CD4-positive, alpha-beta T cell treated with Interleukin-21 for 1 hour (primary cell): ENCODE results near the gene TSLP.

Experiments used
- DNase-seq: peaks from one replicate; pipeline ENCODE4 v3.0.0-alpha.2; 2020

TSLP gene

GRCh38 chr5:111071413-111071812 is at the start of gene TSLP:
Gene TSLP (plus strand): TSS chr5:111071713. CDS start chr5:111071891, 178 bp downstream.
- no peak for DNase-seq

GRCh38 chr5:111022301-111022700 is 49.2 kb upstream of the TSLP start:
- no peak for DNase-seq

- no peak for DNase-seq
These were observed 42.6 kb upstream of the TSLP start for GRCh38 chr5:111028865-111029264.

- no peak for DNase-seq
These were observed 27.6 kb upstream of the TSLP start for GRCh38 chr5:111043712-111044506.

- DNase-seq, result no peak
These were observed 13.4 kb upstream of the TSLP start for GRCh38 chr5:111058064-111058463.

- no peak for DNase-seq
These were observed 11.3 kb upstream of the TSLP start for GRCh38 chr5:111060169-111060568.

GRCh38 chr5:111061618-111062017 is 9.9 kb upstream of the TSLP start:
- no peak for DNase-seq

GRCh38 chr5:111063709-111064322 is 7.7 kb upstream of the TSLP start:
- DNase-seq, result no peak

- no peak for DNase-seq
These were observed 5.1 kb upstream of the TSLP start for GRCh38 chr5:111066261-111066938.

- DNase-seq, result no peak
These were observed 3.3 kb upstream of the TSLP start for GRCh38 chr5:111068213-111068612.

- no peak for DNase-seq
These were observed 1.7 kb upstream of the TSLP start for GRCh38 chr5:111069839-111070238.

- no peak for DNase-seq
These were observed 1.0 kb upstream of the TSLP start for GRCh38 chr5:111070272-111071134.

- DNase-seq, result peak; percentile 46
These were observed 1.6 kb downstream of the TSLP start for GRCh38 chr5:111072949-111073682.

- no peak for DNase-seq
These were observed 2.7 kb downstream of the TSLP start for GRCh38 chr5:111074244-111074643.

GRCh38 chr5:111075520-111075919 is 4.0 kb downstream of the TSLP start:
- no peak for DNase-seq

- no peak for DNase-seq
These were observed 4.6 kb downstream of the TSLP start for GRCh38 chr5:111076091-111076490.

GRCh38 chr5:111077678-111078077 is 6.2 kb downstream of the TSLP start:
- DNase-seq, result no peak

- no peak for DNase-seq
These were observed 8.3 kb downstream of the TSLP start for GRCh38 chr5:111079846-111080245.

GRCh38 chr5:111083323-111083722 is 11.8 kb downstream of the TSLP start:
- no peak for DNase-seq

- DNase-seq, result peak; percentile 92
These were observed 20.7 kb downstream of the TSLP start, which contains the start of gene WDR36 for GRCh38 chr5:111092062-111092853. Gene WDR36 (plus strand): TSS chr5:111092348. CDS start chr5:111092457, 109 bp downstream.

GRCh38 chr5:111095982-111096381 is 24.5 kb downstream of the TSLP start:
- no peak for DNase-seq
